ENCODE data around the gene TMEM132A.

DNA sequence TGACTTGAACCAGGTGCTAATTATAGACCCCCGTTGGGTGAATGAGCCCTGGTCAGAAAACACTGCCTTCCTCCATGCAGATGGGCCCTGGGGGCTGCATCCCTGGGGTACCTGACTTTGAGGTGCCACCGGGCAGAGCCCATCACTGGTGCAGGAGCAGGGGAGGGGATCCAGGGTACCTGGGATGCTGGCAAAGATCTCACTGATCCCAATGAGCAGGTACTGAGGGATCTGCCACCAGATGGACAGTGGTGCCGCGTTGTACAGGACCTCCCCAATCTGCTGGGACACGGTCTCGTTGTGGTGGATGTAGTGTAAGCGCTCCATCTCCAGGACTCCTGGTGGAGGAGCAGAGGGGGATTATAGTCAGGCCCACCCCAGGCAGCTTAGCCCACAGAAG is 15.0 kb downstream of the TMEM132A start:
- TF ChIP-seq TARDBP (IDR thresholded peaks at IDR 0.05) = no peak
- no peak for TF ChIP-seq ZNF384 (IDR thresholded peaks at IDR 0.05)
- no peak for TF ChIP-seq ELF4 (IDR thresholded peaks at IDR 0.05)
